Endothelial cell (in vitro differentiated cells): ENCODE data around the gene MESD. TPM values are rescaled to one million over a fixed set of nuclear protein-coding genes. Genes with fewer than 3 reads are reported as not detected.

ENCODE experiments used
- DNase-seq: peaks from one replicate; pipeline ENCODE4 v3.0.0; 2021; ENCODE audit warnings: low spot score
- H3K27ac Mint-ChIP-seq: one replicate; pipeline ENCODE4 v1.8.0; 2021; ENCODE audit warnings: mixed read lengths, inconsistent platforms; ENCODE audit not compliant: unreplicated experiment
- H3K27me3 Mint-ChIP-seq: one replicate; pipeline ENCODE4 v1.8.0; 2021; ENCODE audit warnings: mild to moderate bottlenecking, moderate library complexity, mixed read lengths, inconsistent platforms; ENCODE audit not compliant: unreplicated experiment
- H3K36me3 Mint-ChIP-seq: one replicate; pipeline ENCODE4 v1.8.0; 2021; ENCODE audit warnings: mild to moderate bottlenecking, low read depth, mixed read lengths, inconsistent platforms; ENCODE audit not compliant: unreplicated experiment
- H3K4me1 Mint-ChIP-seq: one replicate; pipeline ENCODE4 v1.8.0; 2021; ENCODE audit warnings: mild to moderate bottlenecking, mixed read lengths, inconsistent platforms; ENCODE audit not compliant: unreplicated experiment
- H3K4me3 Mint-ChIP-seq: one replicate; pipeline ENCODE4 v1.8.0; 2021; ENCODE audit warnings: mild to moderate bottlenecking, mixed read lengths, inconsistent platforms; ENCODE audit not compliant: unreplicated experiment
- H3K9me3 Mint-ChIP-seq: one replicate; pipeline ENCODE4 v1.8.0; 2021; ENCODE audit warnings: mixed read lengths, inconsistent platforms; ENCODE audit not compliant: unreplicated experiment
- total RNA-seq: library from RNA; stranded (reverse); fragmentation: NEBNext Ultra II Directional; extraction: Animal tissue kit (Norgen Biotek cat#: 25700); gene quantifications from one replicate; pipeline ENCODE4 v1.2.1, GENCODE V29; 2021; ENCODE audit not compliant: unreplicated experiment
- TF ChIP-seq, protein P1 (sequence below): fragments of 200-600 bp; sonication (generic); IDR thresholded peaks from one replicate; pipeline ENCODE4 v1.5.0; 2021; ENCODE audit warnings: antibody characterized with exemption; ENCODE audit not compliant: unreplicated experiment

Gene MESD
- total RNA-seq, 1 donor from 2014 or later = 35.7 TPM

DNA sequence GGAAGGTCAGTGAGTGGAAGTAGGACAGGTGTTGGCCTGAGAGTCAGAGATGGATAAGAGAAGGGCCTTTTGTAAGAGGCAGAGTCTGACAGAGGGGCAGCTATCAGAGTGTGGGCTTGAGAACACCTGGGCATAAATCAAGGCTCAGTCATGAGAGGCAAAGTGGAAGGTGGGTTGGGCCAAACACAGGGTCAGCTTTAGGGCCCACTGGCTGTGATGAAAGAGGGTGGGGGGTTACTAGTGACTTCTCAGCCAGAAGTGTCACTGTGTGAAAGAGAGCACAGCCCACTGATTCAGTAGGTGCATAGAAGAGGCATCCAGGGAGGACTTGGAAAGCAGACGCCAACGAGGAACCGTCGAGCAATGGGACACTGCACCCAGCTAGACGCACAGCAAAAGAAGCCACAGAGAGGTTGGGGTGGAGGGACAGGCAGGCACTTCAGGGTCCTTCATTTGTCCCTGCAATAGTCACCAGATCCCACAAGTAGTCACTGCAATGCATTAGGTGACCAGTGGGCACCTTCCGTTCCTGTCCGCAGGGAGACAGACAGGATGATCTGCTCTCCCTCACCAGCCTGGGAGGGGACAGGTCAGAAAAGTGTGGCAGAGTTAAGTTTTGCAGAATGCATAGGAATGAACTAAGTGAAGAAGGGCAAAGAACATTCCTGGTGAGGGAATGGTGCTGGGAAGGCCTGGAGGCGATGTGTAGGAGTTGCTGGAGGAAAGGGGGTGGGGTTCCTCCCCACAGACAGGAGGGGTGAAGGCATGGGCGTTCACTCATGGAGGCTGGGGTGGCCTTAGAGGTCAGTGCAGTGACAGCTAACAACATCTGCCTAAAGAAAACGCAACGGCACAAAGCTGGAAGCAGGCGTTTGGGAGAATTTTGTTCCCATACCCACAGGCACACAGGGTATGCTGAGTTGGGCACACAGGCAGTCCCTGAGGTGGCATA lies 36.3 kb downstream of the MESD start:
- Mint-ChIP-seq H3K36me3 (peaks cover 24% of the 10 kb centered on the region), H3K27me3 (peaks cover 2% of the 10 kb centered on the region), H3K27ac (no peak overlapping the region)

DNA sequence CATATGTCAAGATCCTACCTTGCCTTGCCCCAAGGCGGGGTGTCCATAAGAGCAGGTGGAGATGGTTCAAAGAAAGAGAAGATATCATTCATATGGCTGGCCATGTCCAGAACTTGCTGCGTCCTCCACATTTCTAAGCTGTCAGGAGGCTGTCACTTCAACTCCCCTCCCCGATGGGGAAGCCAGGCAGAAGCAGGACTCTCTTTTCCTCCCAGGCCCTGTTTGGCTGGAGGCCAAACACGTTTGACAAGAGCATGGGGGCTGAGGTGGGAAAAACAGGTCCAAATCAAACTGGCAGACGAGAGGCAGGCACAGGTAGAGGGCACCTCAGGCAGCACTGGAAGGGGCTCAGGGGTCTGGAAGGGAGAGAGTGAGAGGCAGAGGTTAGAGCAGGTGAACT lies 37.7 kb downstream of the MESD start:
- Mint-ChIP-seq H3K4me1 (peaks cover 9% of the 10 kb centered on the region), H3K36me3 (peaks cover 28% of the 10 kb centered on the region), H3K4me3 (no peak overlapping the region), H3K27me3 (peaks cover 2% of the 10 kb centered on the region), H3K27ac (no peak overlapping the region), H3K9me3 (no peaks in the 10 kb centered on the region)
- TF ChIP-seq, protein P1, sequence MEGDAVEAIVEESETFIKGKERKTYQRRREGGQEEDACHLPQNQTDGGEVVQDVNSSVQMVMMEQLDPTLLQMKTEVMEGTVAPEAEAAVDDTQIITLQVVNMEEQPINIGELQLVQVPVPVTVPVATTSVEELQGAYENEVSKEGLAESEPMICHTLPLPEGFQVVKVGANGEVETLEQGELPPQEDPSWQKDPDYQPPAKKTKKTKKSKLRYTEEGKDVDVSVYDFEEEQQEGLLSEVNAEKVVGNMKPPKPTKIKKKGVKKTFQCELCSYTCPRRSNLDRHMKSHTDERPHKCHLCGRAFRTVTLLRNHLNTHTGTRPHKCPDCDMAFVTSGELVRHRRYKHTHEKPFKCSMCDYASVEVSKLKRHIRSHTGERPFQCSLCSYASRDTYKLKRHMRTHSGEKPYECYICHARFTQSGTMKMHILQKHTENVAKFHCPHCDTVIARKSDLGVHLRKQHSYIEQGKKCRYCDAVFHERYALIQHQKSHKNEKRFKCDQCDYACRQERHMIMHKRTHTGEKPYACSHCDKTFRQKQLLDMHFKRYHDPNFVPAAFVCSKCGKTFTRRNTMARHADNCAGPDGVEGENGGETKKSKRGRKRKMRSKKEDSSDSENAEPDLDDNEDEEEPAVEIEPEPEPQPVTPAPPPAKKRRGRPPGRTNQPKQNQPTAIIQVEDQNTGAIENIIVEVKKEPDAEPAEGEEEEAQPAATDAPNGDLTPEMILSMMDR = no peak
- no peak for DNase-seq

More for the DNA sequence above, 36.3 kb downstream of the MESD start:
- Mint-ChIP-seq H3K4me1 (peaks cover 9% of the 10 kb centered on the region), H3K4me3 (no peak overlapping the region), H3K9me3 (no peaks in the 10 kb centered on the region)
- DNase-seq = no peak
- TF ChIP-seq, protein P1 = no peak

DNA sequence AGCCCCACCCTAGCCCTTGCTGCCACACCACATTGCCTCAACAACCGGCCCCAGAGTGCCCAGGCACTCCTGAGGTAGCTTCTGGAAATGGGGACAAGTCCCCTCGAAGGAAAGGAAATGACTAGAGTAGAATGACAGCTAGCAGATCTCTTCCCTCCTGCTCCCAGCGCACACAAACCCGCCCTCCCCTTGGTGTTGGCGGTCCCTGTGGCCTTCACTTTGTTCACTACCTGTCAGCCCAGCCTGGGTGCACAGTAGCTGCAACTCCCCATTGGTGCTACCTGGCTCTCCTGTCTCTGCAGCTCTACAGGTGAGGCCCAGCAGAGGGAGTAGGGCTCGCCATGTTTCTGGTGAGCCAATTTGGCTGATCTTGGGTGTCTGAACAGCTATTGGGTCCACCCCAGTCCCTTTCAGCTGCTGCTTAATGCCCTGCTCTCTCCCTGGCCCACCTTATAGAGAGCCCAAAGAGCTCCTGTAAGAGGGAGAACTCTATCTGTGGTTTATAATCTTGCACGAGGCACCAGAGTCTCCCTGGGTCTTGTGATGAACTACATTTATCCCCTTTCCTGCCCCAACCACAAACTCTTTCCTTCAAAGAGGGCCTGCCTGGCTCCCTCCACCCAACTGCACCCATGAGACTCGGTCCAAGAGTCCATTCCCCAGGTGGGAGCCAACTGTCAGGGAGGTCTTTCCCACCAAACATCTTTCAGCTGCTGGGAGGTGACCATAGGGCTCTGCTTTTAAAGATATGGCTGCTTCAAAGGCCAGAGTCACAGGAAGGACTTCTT lies 39.1 kb downstream of the MESD start:
- Mint-ChIP-seq H3K4me1 (peaks cover 9% of the 10 kb centered on the region), H3K36me3 (peaks cover 30% of the 10 kb centered on the region), H3K9me3 (no peaks in the 10 kb centered on the region), H3K27ac (no peak overlapping the region), H3K27me3 (no peaks in the 10 kb centered on the region), H3K4me3 (no peak overlapping the region)
- TF ChIP-seq, protein P1 = no peak
- no peak for DNase-seq

DNA sequence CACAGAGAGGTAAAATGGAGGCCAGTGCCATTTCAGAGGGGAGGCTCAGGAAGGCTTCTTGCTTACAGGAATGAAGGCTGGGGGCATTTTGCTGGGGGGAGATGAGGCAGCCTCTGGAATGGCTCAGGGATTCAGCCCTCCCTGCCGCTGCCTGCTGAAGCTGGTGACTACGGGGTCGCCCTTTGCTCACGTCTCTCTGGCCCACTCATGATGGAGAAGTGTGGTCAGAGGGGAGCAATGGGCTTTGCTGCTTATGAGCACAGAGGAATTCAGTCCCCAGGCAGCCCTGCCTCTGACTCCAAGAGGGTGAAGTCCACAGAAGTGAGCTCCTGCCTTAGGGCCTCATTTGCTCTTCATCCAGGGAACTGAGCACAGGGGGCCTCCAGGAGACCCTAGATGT lies 39.9 kb downstream of the MESD start:
- DNase-seq = no peak
- Mint-ChIP-seq H3K27ac (no peak overlapping the region), H3K4me1 (peaks cover 7% of the 10 kb centered on the region), H3K36me3 (peaks cover 28% of the 10 kb centered on the region), H3K27me3 (no peaks in the 10 kb centered on the region), H3K9me3 (no peaks in the 10 kb centered on the region), H3K4me3 (no peak overlapping the region)
- TF ChIP-seq, protein P1 = no peak
